H1 (cell line): Measurements from ENCODE around the gene IRGQ. TPM values are rescaled to one million over a fixed set of nuclear protein-coding genes. Genes with fewer than 3 reads are reported as not detected.

Experiments
- CTCF ChIA-PET: fragments of 300-600 bp; sonication (Branson Sonifier 250); formaldehyde crosslinking; loops from one replicate; lab custom pipeline; 2021; ENCODE audit not compliant: partially characterized antibody; lab: Charles Lee
- POLR2A ChIA-PET: fragments of 300-600 bp; sonication (Branson Sonifier 250); formaldehyde crosslinking; loops from one replicate; lab custom pipeline; 2021; ENCODE audit warnings: inconsistent platforms; ENCODE audit not compliant: partially characterized antibody; lab: Charles Lee
- DNase-seq, 2 experiments: peaks; one replicate each; pipeline versions ENCODE4 v3.0.0 to v3.0.0-alpha.2; 2010 to 2022; ENCODE audit warnings: low spot score in 2 of 2, low read depth in 1 of 2, mixed read lengths in 1 of 2
- FAIRE-seq: peaks from 2 replicates; lab custom pipeline; 2011; peaks lifted over from hg19 to GRCh38; lab: Jason Lieb, UNC
- H2AFZ ChIP-seq: 2 replicates; pipeline ENCODE4 v1.8.1; 2012; ENCODE audit warnings: low read length, inconsistent platforms
- H2AK5ac ChIP-seq: 2 replicates; pipeline ENCODE4 v1.6.1; 2013; ENCODE audit warnings: low read depth, low read length
- H2BK120ac ChIP-seq: replicated peaks from 2 replicates; pipeline ENCODE3; 2013; ENCODE audit warnings: low read depth, low read length, inconsistent platforms
- H2BK12ac ChIP-seq: 2 replicates; pipeline ENCODE4 v1.6.1; 2013; ENCODE audit warnings: low read depth, low read length
- H2BK15ac ChIP-seq: 2 replicates; pipeline ENCODE4 v1.6.1; 2013; ENCODE audit warnings: low read length
- H2BK20ac ChIP-seq: 2 replicates; pipeline ENCODE4 v1.6.1; 2013; ENCODE audit warnings: low read length
- H2BK5ac ChIP-seq: 2 replicates; pipeline ENCODE4 v1.6.1; 2013; ENCODE audit warnings: low read depth, low read length
- H3K14ac ChIP-seq: 2 replicates; pipeline ENCODE4 v1.6.1; 2013; ENCODE audit warnings: inconsistent platforms; ENCODE audit not compliant: insufficient read length
- H3K18ac ChIP-seq: 2 replicates; pipeline ENCODE4 v1.6.1; 2013; ENCODE audit warnings: low read length; ENCODE audit errors: extremely low read depth
- H3K23ac ChIP-seq: 2 replicates; pipeline ENCODE4 v1.6.1; 2013; ENCODE audit warnings: inconsistent platforms; ENCODE audit not compliant: insufficient read length
- H3K23me2 ChIP-seq: 2 replicates; pipeline ENCODE4 v1.6.1; 2013; ENCODE audit warnings: low read depth, low read length
- H3K27ac ChIP-seq: 2 replicates; pipeline ENCODE4 v1.6.1; 2011; ENCODE audit warnings: low read depth, low read length, inconsistent platforms
- H3K27me3 ChIP-seq, 4 experiments: replicated peaks in 1 of 4; 1 replicate in 1 of 4; 2 replicates in 3 of 4; pipeline versions ENCODE4 v1.6.1 to v1.8.1; 2011 to 2013; ENCODE audit warnings: low read length in 3 of 4, mild to moderate bottlenecking in 3 of 4, inconsistent platforms in 2 of 4, mixed read lengths in 2 of 4, moderate library complexity in 1 of 4; ENCODE audit not compliant: control insufficient read depth in 3 of 4, insufficient read depth in 3 of 4; ENCODE audit errors: extremely low read depth in 1 of 4
- H3K36me3 ChIP-seq, 4 experiments: 2 replicates each; pipeline versions ENCODE4 v1.6.1 to v1.8.1; 2011 to 2013; ENCODE audit warnings: mild to moderate bottlenecking in 4 of 4, low read length in 3 of 4, moderate library complexity in 2 of 4, control low read depth in 1 of 4, inconsistent platforms in 1 of 4; ENCODE audit not compliant: insufficient read depth in 4 of 4, control insufficient read depth in 2 of 4
- H3K4ac ChIP-seq: replicated peaks from 2 replicates; pipeline ENCODE3; 2013; ENCODE audit warnings: low read length, low read depth, mixed read lengths, inconsistent platforms; ENCODE audit not compliant: insufficient read length
- H3K4me1 ChIP-seq, 4 experiments: replicated peaks in 1 of 4; 1 replicate in 1 of 4; 2 replicates in 3 of 4; pipeline versions ENCODE4 v1.6.1 to v1.8.1; 2011 to 2013; ENCODE audit warnings: low read length in 3 of 4, inconsistent platforms in 2 of 4, mixed read lengths in 1 of 4; ENCODE audit not compliant: insufficient read depth in 4 of 4, control insufficient read depth in 3 of 4
- H3K4me2 ChIP-seq, 2 experiments: 2 replicates each; pipeline versions ENCODE4 v1.6.1 to v1.8.1; 2011 to 2013; ENCODE audit warnings: low read depth in 2 of 2, low read length in 2 of 2, control low read depth in 1 of 2, inconsistent platforms in 1 of 2, mild to moderate bottlenecking in 1 of 2; ENCODE audit not compliant: insufficient read depth in 1 of 2
- H3K4me3 ChIP-seq, 4 experiments: fragments of 200-600, 300-600 bp in 1 of 4; sonication (generic), shearing (Covaris generic), sonication (Bioruptor Twin) in 1 of 4; 2 replicates each; pipeline versions ENCODE4 v1.5.1 to v1.8.1; 2011 to 2016; ENCODE audit warnings: low read length in 4 of 4, low read depth in 3 of 4, control low read depth in 2 of 4, inconsistent platforms in 2 of 4, mild to moderate bottlenecking in 2 of 4, mixed read lengths in 1 of 4, moderate library complexity in 1 of 4; ENCODE audit not compliant: insufficient read depth in 2 of 4; ENCODE audit errors: extremely low read depth in 1 of 4
- H3K56ac ChIP-seq: replicated peaks from 2 replicates; pipeline ENCODE3; 2013; ENCODE audit warnings: low read depth, mild to moderate bottlenecking, mixed read lengths, low read length, inconsistent platforms; ENCODE audit not compliant: insufficient read length
- H3K79me1 ChIP-seq: 2 replicates; pipeline ENCODE4 v1.6.1; 2013; ENCODE audit warnings: low read depth, low read length, control low read depth
- H3K79me2 ChIP-seq, 2 experiments: 2 replicates each; pipeline versions ENCODE4 v1.6.1 to v1.8.1; 2012 to 2013; ENCODE audit warnings: low read length in 2 of 2, mild to moderate bottlenecking in 2 of 2, inconsistent platforms in 1 of 2; ENCODE audit not compliant: insufficient read depth in 2 of 2, control insufficient read depth in 1 of 2
- H3K9ac ChIP-seq, 4 experiments: replicated peaks in 1 of 4; 1 replicate in 1 of 4; 2 replicates in 3 of 4; pipeline versions ENCODE4 v1.6.1 to v1.8.1; 2011 to 2013; ENCODE audit warnings: low read depth in 3 of 4, low read length in 3 of 4, control low read depth in 2 of 4, mild to moderate bottlenecking in 2 of 4, moderate library complexity in 2 of 4, inconsistent platforms in 1 of 4; ENCODE audit errors: extremely low read depth in 1 of 4
- H3K9me3 ChIP-seq, 2 experiments: 2 replicates each; pipeline versions ENCODE4 v1.6.1 to v1.8.1; 2012 to 2013; ENCODE audit warnings: mild to moderate bottlenecking in 2 of 2, moderate library complexity in 2 of 2, control low read depth in 1 of 2, inconsistent platforms in 1 of 2, low read depth in 1 of 2, low read length in 1 of 2, mixed read lengths in 1 of 2; ENCODE audit not compliant: insufficient read depth in 2 of 2
- H4K20me1 ChIP-seq, 2 experiments: replicated peaks in 1 of 2; 2 replicates each; pipeline versions ENCODE3 to v1.8.1; 2011 to 2013; ENCODE audit warnings: inconsistent platforms in 2 of 2, low read length in 2 of 2, mild to moderate bottlenecking in 1 of 2; ENCODE audit not compliant: insufficient read depth in 2 of 2, control insufficient read depth in 1 of 2
- H4K5ac ChIP-seq: 2 replicates; pipeline ENCODE4 v1.6.1; 2013; ENCODE audit warnings: low read length, low read depth, mixed read lengths, inconsistent platforms; ENCODE audit not compliant: insufficient read length
- H4K8ac ChIP-seq: 2 replicates; pipeline ENCODE4 v1.8.0; 2013; ENCODE audit warnings: mild to moderate bottlenecking, moderate library complexity, low read length, inconsistent platforms; ENCODE audit not compliant: insufficient read depth; ENCODE audit errors: extremely low read depth
- H4K91ac ChIP-seq: replicated peaks from 2 replicates; pipeline ENCODE3; 2013; ENCODE audit warnings: low read length, mixed read lengths, inconsistent platforms; ENCODE audit not compliant: insufficient read length
- GABPA ChIP-seq: IDR thresholded peaks from 2 replicates; pipeline ENCODE4 v1.6.1; 2011; ENCODE audit warnings: mild to moderate bottlenecking, low read length, moderate library complexity, borderline replicate concordance; ENCODE audit not compliant: insufficient read depth
- GTF2F1 ChIP-seq: IDR thresholded peaks from 2 replicates; pipeline ENCODE4 v1.6.1; 2012; ENCODE audit warnings: low read depth, low read length, improper control_type of control experiment, borderline replicate concordance
- POLR2A ChIP-seq, 2 experiments: IDR thresholded peaks; 1 replicate in 1 of 2; 2 replicates in 1 of 2; pipeline ENCODE4 v1.6.1; 2011; ENCODE audit warnings: low read depth in 2 of 2, low read length in 2 of 2, mild to moderate bottlenecking in 2 of 2; ENCODE audit errors: control extremely low read depth in 1 of 2
- POU5F1 ChIP-seq: IDR thresholded peaks from 2 replicates; pipeline ENCODE4 v1.6.1; 2011; ENCODE audit warnings: low read depth, mild to moderate bottlenecking, low read length, moderate library complexity
- RAD21 ChIP-seq, 2 experiments: IDR thresholded peaks in 1 of 2; conservative IDR thresholded peaks in 1 of 2; 2 replicates each; pipeline ENCODE4 v1.6.1; 2011; ENCODE audit warnings: low read depth in 2 of 2, low read length in 2 of 2, improper control_type of control experiment in 1 of 2, inconsistent platforms in 1 of 2, mild to moderate bottlenecking in 1 of 2, moderate library complexity in 1 of 2
- SIN3A ChIP-seq, 2 experiments: IDR thresholded peaks in 1 of 2; conservative IDR thresholded peaks in 1 of 2; 2 replicates each; pipeline ENCODE4 v1.6.1; 2011 to 2012; ENCODE audit warnings: low read length in 2 of 2, improper control_type of control experiment in 1 of 2, low read depth in 1 of 2, mild to moderate bottlenecking in 1 of 2
- TBP ChIP-seq: IDR thresholded peaks from 2 replicates; pipeline ENCODE4 v1.6.1; 2011; ENCODE audit warnings: low read depth, low read length, improper control_type of control experiment
- WGBS, 2 experiments: shearing (Covaris generic) in 1 of 2; methylation state at CpG; one replicate each; pipeline versions ENCODE4 v1.1.6 to v1.1.7; 2013 to 2015; ENCODE audit warnings: low lambda C conversion rate in 2 of 2, mixed read lengths in 2 of 2, inconsistent platforms in 1 of 2, low coverage in 1 of 2, missing lambda C conversion rate in 1 of 2; ENCODE audit not compliant: insufficient replicate concordance in 2 of 2, insufficient coverage in 1 of 2, insufficient read length in 1 of 2; ENCODE audit errors: extremely low coverage in 1 of 2, missing lambda C conversion rate in 1 of 2; 5-methylcytosine and 5-hydroxymethylcytosine counted together
- polyA plus RNA-seq, 7 experiments: library from polyadenylated mRNA; depleted of rRNA in 3 of 7; stranded (reverse) in 5 of 7; unstranded in 2 of 7; fragments of >200 nt in 5 of 7; fragments of 200-250 nt in 2 of 7; gene quantifications; 1 replicate in 5 of 7; 2 replicates in 1 of 7; 4 replicates in 1 of 7; pipeline versions ENCODE4 v1.2.1 to v1.2.3, GENCODE V29; 2011 to 2013; ENCODE audit warnings: missing spikeins in 2 of 7, mixed read lengths in 2 of 7
- total RNA-seq: library from RNA; stranded (reverse); fragmentation: NEBNext Ultra II Directional; extraction: Animal tissue kit (Norgen Biotek cat#: 25700); gene quantifications from 2 replicates; pipeline ENCODE4 v1.2.1, GENCODE V29; 2021
- TF ChIP-seq, protein P1 (sequence below): IDR thresholded peaks from 2 replicates; pipeline ENCODE4 v1.6.1; 2012; ENCODE audit warnings: inconsistent platforms

IRGQ gene
- total and polyA plus RNA-seq, 2 of the 8 experiments (the other 6 are each of a cell fraction or from before 2014, with no cell fraction given): 16.0 to 42.9 TPM

GRCh38 chr19:43534816-43535761 lies 60.8 kb downstream of the IRGQ start:
- Histone ChIP-seq H3K23ac (no peak overlapping the region), H4K20me1 (no peaks in the 10 kb centered on the region), H2BK5ac (0 out of 2 replicates have a peak overlapping the region, but pooled peaks have one; percentile 44), H4K5ac (no peak overlapping the region), H4K8ac (no peak overlapping the region; the same call in 1 of the 2 replicates), H3K9me3 (peaks cover 0 to 7% of the 10 kb centered on the region in 2 experiments; a peak in 1 of 4 replicates), H3K9ac (no peak overlapping the region), H2BK20ac (no peak overlapping the region), H3K56ac (no peak overlapping the region), H2BK120ac (no peak overlapping the region), H3K79me2 (no peaks in the 10 kb centered on the region), H2AFZ (no peak overlapping the region), H3K36me3 (peaks cover 0 to 23% (median 12%) of the 10 kb centered on the region in 4 experiments; a peak in 6 of 8 replicates), H2BK12ac (no peak overlapping the region), H3K4me3 (peak overlapping the region in 1 of 4 experiments; percentile 70; a peak in 1 of 8 replicates), H2BK15ac (no peak overlapping the region), H3K4me1 (peaks cover 0 to 14% (median 4%) of the 10 kb centered on the region in 4 experiments; a peak in 6 of 7 replicates), H3K14ac (no peak overlapping the region), H3K27ac (no peak overlapping the region), H3K18ac (no peak overlapping the region), H2AK5ac (no peak overlapping the region), H4K91ac (no peak overlapping the region), H3K23me2 (peaks cover 15% of the 10 kb centered on the region), H3K4ac (no peak overlapping the region), H3K27me3 (no peaks in the 10 kb centered on the region), H3K4me2 (peak overlapping the region; percentile 79 to 97; a peak in 2 of 4 replicates), H3K79me1 (no peaks in the 10 kb centered on the region)
- CTCF ChIA-PET: interaction anchor here (0.6 to 6.9 kb wide), 23 partner anchors 10 to 1402 kb away, joined by 3 to 122 read pairs (median 4); partner anchors contain the start of genes IRGQ, XRCC1 and ZNF576
- peak; percentile 76 to 89 for DNase-seq
- POLR2A ChIA-PET: interaction anchor here (1.1 to 3.4 kb wide), 7 partner anchors 10 to 99 kb away, joined by 3 to 13 read pairs (median 5); partner anchors contain the start of genes IRGQ, XRCC1 and ZNF576
- FAIRE-seq: peak; percentile 13
- 63% methylated on average over 29 of the region's 62 CpGs; no CpG with 5 or more reads in 1 of the 2 experiments for WGBS, 2 experiments
- TF ChIP-seq SIN3A (conservative IDR thresholded peaks at IDR 0.05 in 1 of 2, IDR thresholded peaks at IDR 0.05 in 1 of 2; ENCODE audit: low read depth in 1 of 2, low read length in 2 of 2) (0 out of 4 replicates have a peak, but pooled peaks of 1 of the 2 experiments have one; percentile 32), GTF2F1 (no peak), RAD21 (IDR thresholded peaks at IDR 0.05 in 1 of 2, conservative IDR thresholded peaks at IDR 0.05 in 1 of 2; ENCODE audit: low read depth in 2 of 2, low read length in 2 of 2) (peak; percentile 52 to 65), GABPA (no peak; the same call in 1 of the 2 replicates), TBP (0 out of 2 replicates have a peak, but pooled peaks have one; percentile 31), POU5F1 (no peak), POLR2A (IDR thresholded peaks at IDR 0.05; ENCODE audit: control extremely low read depth in 1 of 2, low read depth in 2 of 2, low read length in 2 of 2) (no peak)
- TF ChIP-seq, protein P1, sequence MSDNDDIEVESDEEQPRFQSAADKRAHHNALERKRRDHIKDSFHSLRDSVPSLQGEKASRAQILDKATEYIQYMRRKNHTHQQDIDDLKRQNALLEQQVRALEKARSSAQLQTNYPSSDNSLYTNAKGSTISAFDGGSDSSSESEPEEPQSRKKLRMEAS: peak; percentile 53; the same call in 1 of the 2 replicates
